Caco-2 (cell line): ENCODE measurements around the gene MAN2B1. TPM values are rescaled to one million over a fixed set of nuclear protein-coding genes. Genes with fewer than 3 reads are reported as not detected.

Experiments
- BruUV-seq: library from RNA; stranded (reverse); fragments of 400-500 nt; replicated peaks from 2 replicates; lab custom pipeline; 2021; lab: Mats Ljungman, UMichigan
- CTCF ChIA-PET: fragments of 300-600 bp; sonication (Branson Sonifier 250); formaldehyde crosslinking; loops from one replicate; lab custom pipeline; 2022; ENCODE audit warnings: antibody characterized with exemption; lab: Charles Lee
- POLR2A ChIA-PET: fragments of 300-600 bp; sonication (Branson Sonifier 250); formaldehyde crosslinking; loops from one replicate; lab custom pipeline; 2022; ENCODE audit warnings: antibody characterized with exemption; lab: Charles Lee
- DNase-seq, 2 experiments: peaks; one replicate each; pipeline versions ENCODE4 v3.0.0 to v3.0.0-alpha.2; 2020 to 2022
- H3K27me3 ChIP-seq: replicated peaks from 2 replicates; pipeline ENCODE4 v1.6.0; 2011; ENCODE audit warnings: low read length; ENCODE audit not compliant: control insufficient read depth, insufficient read depth
- H3K36me3 ChIP-seq: 2 replicates; pipeline ENCODE4 v1.5.1; 2011; ENCODE audit warnings: low read length; ENCODE audit not compliant: control insufficient read depth, insufficient read depth
- H3K4me1 ChIP-seq: fragments of 250-450 bp; sonication (Bioruptor Pico); 2 replicates; pipeline ENCODE4 v1.5.1; 2020; ENCODE audit warnings: mild to moderate bottlenecking
- H3K4me3 ChIP-seq: 2 replicates; pipeline ENCODE4 v1.5.1; 2011; ENCODE audit warnings: low read depth, mild to moderate bottlenecking, control low read depth, low read length
- H3K9me3 ChIP-seq: fragments of 250-450 bp; sonication (Bioruptor Pico); 2 replicates; pipeline ENCODE4 v1.5.1; 2020; ENCODE audit warnings: mild to moderate bottlenecking, moderate library complexity
- H3K27ac Mint-ChIP-seq: one replicate; pipeline ENCODE4 v1.8.0; 2022; ENCODE audit warnings: mixed read lengths; ENCODE audit not compliant: unreplicated experiment
- H3K27me3 Mint-ChIP-seq: one replicate; pipeline ENCODE4 v1.8.0; 2022; ENCODE audit warnings: mixed read lengths; ENCODE audit not compliant: insufficient read depth, unreplicated experiment
- H3K36me3 Mint-ChIP-seq: one replicate; pipeline ENCODE4 v1.8.0; 2022; ENCODE audit warnings: mild to moderate bottlenecking, mixed read lengths; ENCODE audit not compliant: insufficient read depth, unreplicated experiment
- H3K4me1 Mint-ChIP-seq: one replicate; pipeline ENCODE4 v1.8.0; 2022; ENCODE audit warnings: low read depth, mixed read lengths; ENCODE audit not compliant: unreplicated experiment
- H3K4me3 Mint-ChIP-seq: one replicate; pipeline ENCODE4 v1.8.0; 2022; ENCODE audit warnings: mild to moderate bottlenecking, moderate library complexity, mixed read lengths; ENCODE audit not compliant: unreplicated experiment
- H3K9me3 Mint-ChIP-seq: one replicate; pipeline ENCODE4 v1.8.0; 2022; ENCODE audit warnings: mixed read lengths; ENCODE audit not compliant: unreplicated experiment
- intact Hi-C: fragments of 100-400 bp; cut with micrococcal nuclease; formaldehyde crosslinking; loops from one replicate; pipeline ENCODE4 v1.10.0; 2022; ENCODE audit not compliant: unreplicated experiment
- total RNA-seq: library from RNA; stranded (reverse); gene quantifications from 2 replicates; pipeline ENCODE4 v1.2.3, GENCODE V29; 2022
- TF ChIP-seq, protein P1 (sequence below), 2 experiments: fragments of 200-600 bp in 1 of 2; IDR thresholded peaks; 1 replicate in 1 of 2; 2 replicates in 1 of 2; pipeline versions ENCODE4 v1.5.1 to v1.8.0; 2011 to 2022; ENCODE audit warnings: antibody characterized with exemption in 1 of 2, control low read depth in 1 of 2, inconsistent platforms in 1 of 2, low read depth in 1 of 2, low read length in 1 of 2, mild to moderate bottlenecking in 1 of 2, moderate library complexity in 1 of 2; ENCODE audit not compliant: insufficient read depth in 1 of 2, severe bottlenecking in 1 of 2, unreplicated experiment in 1 of 2

The MAN2B1 gene
- total RNA-seq, 1 experiment from 2014 or later = 70.5 TPM

DNA sequence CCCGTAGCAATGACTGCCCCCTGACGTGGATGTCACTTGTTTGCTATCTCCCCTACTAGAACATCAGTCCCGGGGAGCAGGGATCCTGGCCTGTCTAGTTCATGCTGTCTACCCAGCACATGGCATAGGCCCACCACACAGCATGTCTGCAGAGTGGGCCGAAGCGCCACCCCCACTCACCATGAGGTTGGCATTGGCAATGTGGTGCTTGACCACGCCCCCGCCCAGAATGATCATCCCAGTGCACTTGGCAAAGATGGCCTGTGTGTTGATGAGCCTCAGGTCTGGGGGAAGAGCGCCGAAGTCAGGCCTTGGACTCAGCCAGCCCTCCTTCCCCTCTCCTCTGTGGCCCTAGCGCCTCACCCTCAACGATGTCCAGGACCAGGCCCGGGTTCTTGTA lies 10.4 kb upstream of the MAN2B1 start:
- Mint-ChIP-seq H3K9me3 (no peaks in the 10 kb centered on the region), H3K4me1 (no peaks in the 10 kb centered on the region), H3K4me3 (no peak overlapping the region), H3K27ac (no peak overlapping the region), H3K27me3 (no peaks in the 10 kb centered on the region), H3K36me3 (peaks cover 92% of the 10 kb centered on the region)
- Histone ChIP-seq H3K36me3 (peaks cover 16% of the 10 kb centered on the region), H3K27me3 (no peaks in the 10 kb centered on the region), H3K4me3 (no peak overlapping the region), H3K4me1 (no peaks in the 10 kb centered on the region), H3K9me3 (no peaks in the 10 kb centered on the region)
- ChIA-PET CTCF (interaction anchor here (0.6 to 1.6 kb wide), 3 partner anchors 102 to 196 kb away, joined by 3 to 7 read pairs (median 5); no protein-coding TSS in a partner anchor), POLR2A (no interaction called here)
- intact Hi-C loops = no loop called here
- DNase-seq = no peak
- TF ChIP-seq, protein P1, sequence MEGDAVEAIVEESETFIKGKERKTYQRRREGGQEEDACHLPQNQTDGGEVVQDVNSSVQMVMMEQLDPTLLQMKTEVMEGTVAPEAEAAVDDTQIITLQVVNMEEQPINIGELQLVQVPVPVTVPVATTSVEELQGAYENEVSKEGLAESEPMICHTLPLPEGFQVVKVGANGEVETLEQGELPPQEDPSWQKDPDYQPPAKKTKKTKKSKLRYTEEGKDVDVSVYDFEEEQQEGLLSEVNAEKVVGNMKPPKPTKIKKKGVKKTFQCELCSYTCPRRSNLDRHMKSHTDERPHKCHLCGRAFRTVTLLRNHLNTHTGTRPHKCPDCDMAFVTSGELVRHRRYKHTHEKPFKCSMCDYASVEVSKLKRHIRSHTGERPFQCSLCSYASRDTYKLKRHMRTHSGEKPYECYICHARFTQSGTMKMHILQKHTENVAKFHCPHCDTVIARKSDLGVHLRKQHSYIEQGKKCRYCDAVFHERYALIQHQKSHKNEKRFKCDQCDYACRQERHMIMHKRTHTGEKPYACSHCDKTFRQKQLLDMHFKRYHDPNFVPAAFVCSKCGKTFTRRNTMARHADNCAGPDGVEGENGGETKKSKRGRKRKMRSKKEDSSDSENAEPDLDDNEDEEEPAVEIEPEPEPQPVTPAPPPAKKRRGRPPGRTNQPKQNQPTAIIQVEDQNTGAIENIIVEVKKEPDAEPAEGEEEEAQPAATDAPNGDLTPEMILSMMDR (IDR thresholded peaks at IDR 0.05; ENCODE audit: insufficient read depth in 1 of 2, low read depth in 1 of 2, low read length in 1 of 2, severe bottlenecking in 1 of 2, unreplicated experiment in 1 of 2) = no peak
- BruUV-seq = no TSS peak

DNA sequence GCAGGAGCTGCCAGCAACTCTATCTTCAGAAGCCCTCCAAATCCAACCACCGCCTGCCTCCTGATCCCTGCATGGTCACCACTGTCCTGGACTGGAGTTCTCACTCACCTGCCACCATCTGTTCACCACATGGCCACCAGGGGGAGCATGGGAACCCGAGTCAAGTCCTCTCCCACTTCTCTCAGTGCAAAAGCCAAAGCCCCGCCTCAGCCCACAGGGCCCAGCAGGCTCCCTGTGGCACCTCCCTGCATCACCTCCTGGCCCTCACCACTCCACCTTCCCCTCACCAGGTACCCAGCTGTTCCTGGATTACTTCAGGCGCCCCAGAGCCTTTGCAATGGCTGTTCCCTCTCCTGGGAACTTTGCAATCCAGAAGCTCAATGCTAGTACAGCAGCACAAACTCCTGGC lies 9.8 kb upstream of the MAN2B1 start:
- ChIA-PET POLR2A (no interaction called here), CTCF (interaction anchor here (0.6 to 1.6 kb wide), 3 partner anchors 102 to 196 kb away, joined by 3 to 7 read pairs (median 5); no protein-coding TSS in a partner anchor)
- peak; percentile 87 to 91 for DNase-seq
- Histone ChIP-seq H3K4me1 (no peaks in the 10 kb centered on the region), H3K36me3 (peaks cover 16% of the 10 kb centered on the region), H3K9me3 (no peaks in the 10 kb centered on the region), H3K27me3 (no peaks in the 10 kb centered on the region), H3K4me3 (no peak overlapping the region)
- Mint-ChIP-seq H3K9me3 (no peaks in the 10 kb centered on the region), H3K4me3 (no peak overlapping the region), H3K36me3 (peaks cover 91% of the 10 kb centered on the region), H3K27me3 (no peaks in the 10 kb centered on the region), H3K4me1 (no peaks in the 10 kb centered on the region), H3K27ac (peak overlapping the region; percentile 82)
- intact Hi-C loops = no loop called here
- TF ChIP-seq, protein P1 (IDR thresholded peaks at IDR 0.05; ENCODE audit: insufficient read depth in 1 of 2, low read depth in 1 of 2, low read length in 1 of 2, severe bottlenecking in 1 of 2, unreplicated experiment in 1 of 2) = peak; percentile 84 to 90
- BruUV-seq = no TSS peak

DNA sequence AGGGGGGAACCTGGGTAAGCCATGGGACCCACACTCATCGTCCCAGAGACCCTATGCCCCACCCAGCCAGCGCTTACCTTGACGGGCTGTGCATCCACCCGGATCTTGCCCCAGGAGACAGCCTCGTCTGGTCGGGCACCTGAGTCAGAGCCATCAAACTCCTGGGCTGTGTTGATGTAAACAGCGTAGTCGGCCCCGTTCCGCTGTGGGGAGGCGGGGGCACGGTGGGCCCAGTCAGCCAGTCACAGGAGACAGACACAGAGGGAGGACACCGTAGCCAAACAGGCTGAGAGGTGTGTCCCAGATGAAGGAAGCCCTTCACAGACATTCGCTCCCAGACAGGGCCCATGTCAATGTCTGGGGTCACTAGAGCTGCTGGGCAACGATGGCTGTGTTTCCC lies 9.4 kb upstream of the MAN2B1 start:
- Histone ChIP-seq H3K4me3 (no peak overlapping the region), H3K9me3 (no peaks in the 10 kb centered on the region), H3K36me3 (peaks cover 16% of the 10 kb centered on the region), H3K27me3 (no peaks in the 10 kb centered on the region), H3K4me1 (no peaks in the 10 kb centered on the region)
- Mint-ChIP-seq H3K27me3 (no peaks in the 10 kb centered on the region), H3K9me3 (no peaks in the 10 kb centered on the region), H3K4me1 (no peaks in the 10 kb centered on the region), H3K36me3 (peaks cover 87% of the 10 kb centered on the region), H3K27ac (peak overlapping the region; percentile 82), H3K4me3 (no peak overlapping the region)
- ChIA-PET CTCF (interaction anchor here (1.0 to 1.6 kb wide), 2 partner anchors 171 to 197 kb away, joined by 3 to 7 read pairs; no protein-coding TSS in a partner anchor), POLR2A (no interaction called here)
- TF ChIP-seq, protein P1 (IDR thresholded peaks at IDR 0.05; ENCODE audit: insufficient read depth in 1 of 2, low read depth in 1 of 2, low read length in 1 of 2, severe bottlenecking in 1 of 2, unreplicated experiment in 1 of 2) = no peak
- BruUV-seq = no TSS peak
- no peak for DNase-seq
- intact Hi-C loops = no loop called here
